BJ (cell line): ENCODE measurements around the gene LYST. TPM values are rescaled to one million over a fixed set of nuclear protein-coding genes. Genes with fewer than 3 reads are reported as not detected.
"Not testable (repeated sequence)": the region's sequence is repeated elsewhere in the genome, so short reads cannot be mapped to it uniquely, and the experiment has no call there.

ENCODE experiments used
- CTCF ChIA-PET: fragments of 350-600 bp; formaldehyde crosslinking; extraction: SDS; loops from one replicate; lab custom pipeline; 2021; ENCODE audit warnings: antibody characterized with exemption, inconsistent platforms; lab: Yijun Ruan, JAX
- POLR2A ChIA-PET: fragments of 300-600 bp; sonication (Branson Sonifier 250); formaldehyde crosslinking; extraction: SDS; loops from one replicate; lab custom pipeline; 2021; ENCODE audit warnings: antibody characterized with exemption; lab: Charles Lee
- DNase-seq: peaks from one replicate; pipeline ENCODE4 v3.0.0-alpha.2; 2011; ENCODE audit warnings: low read depth
- H3K27me3 ChIP-seq: 2 replicates; pipeline ENCODE4 v1.6.0; 2011; ENCODE audit warnings: low read length; ENCODE audit not compliant: control insufficient read depth, insufficient read depth
- H3K36me3 ChIP-seq: 2 replicates; pipeline ENCODE4 v1.5.1; 2011; ENCODE audit warnings: low read length; ENCODE audit not compliant: control insufficient read depth, insufficient read depth
- H3K4me3 ChIP-seq: 2 replicates; pipeline ENCODE4 v1.5.1; 2011; ENCODE audit warnings: low read depth, mild to moderate bottlenecking, control low read depth, low read length
- CTCF ChIP-seq: IDR thresholded peaks from 2 replicates; pipeline ENCODE4 v1.5.1; 2011; ENCODE audit warnings: low read depth, mild to moderate bottlenecking, control low read depth, inconsistent platforms, low read length, moderate library complexity; ENCODE audit not compliant: insufficient read depth
- polyA plus RNA-seq: library from polyadenylated mRNA; depleted of rRNA; stranded (reverse); fragments of >200 nt; gene quantifications from 2 replicates; pipeline ENCODE4 v1.2.3, GENCODE V29; 2011

LYST gene
- polyA plus RNA-seq, 1 experiment: 7.2 TPM

GRCh38 chr1:235854347-235854746, 12.4 kb downstream of the LYST start:
- Histone ChIP-seq H3K27me3 (no peaks in the 10 kb centered on the region), H3K4me3 (no peak overlapping the region), H3K36me3 (no peaks in the 10 kb centered on the region)
- DNase-seq: no peak
- TF ChIP-seq CTCF: no peak
- POLR2A ChIA-PET: no interaction called here
- CTCF ChIA-PET: interaction anchor here (2.7 kb wide), 1 partner anchor 12 kb away, joined by 9 read pairs; no protein-coding TSS in a partner anchor

- ChIA-PET POLR2A (no interaction called here), CTCF (interaction anchor here (1.3 to 2.7 kb wide), 2 partner anchors 11 to 118 kb away, joined by 4 to 9 read pairs; no protein-coding TSS in a partner anchor)
- no peak for DNase-seq
- Histone ChIP-seq H3K4me3 (no peak overlapping the region), H3K36me3 (no peaks in the 10 kb centered on the region), H3K27me3 (no peaks in the 10 kb centered on the region)
- no peak for TF ChIP-seq CTCF
These were observed 13.1 kb downstream of the LYST start for GRCh38 chr1:235853653-235854052.

GRCh38 chr1:235852887-235853286, 13.8 kb downstream of the LYST start:
- H3K27me3 ChIP-seq: no peaks in the 10 kb centered on the region
- CTCF ChIA-PET: interaction anchor here (1.3 to 2.7 kb wide), 2 partner anchors 10 to 119 kb away, joined by 4 to 9 read pairs; no protein-coding TSS in a partner anchor
- no peak for DNase-seq
- H3K36me3 ChIP-seq: no peaks in the 10 kb centered on the region
- TF ChIP-seq CTCF: no peak
- POLR2A ChIA-PET: interaction anchor here (0.5 kb wide), 1 partner anchor 10 kb away, joined by 5 read pairs; no protein-coding TSS in a partner anchor
- no peak overlapping the region for H3K4me3 ChIP-seq

- DNase-seq: no peak
- no peaks in the 10 kb centered on the region for H3K27me3 ChIP-seq
- H3K36me3 ChIP-seq: no peaks in the 10 kb centered on the region
- ChIA-PET POLR2A (no interaction called here), CTCF (interaction anchor here (2.7 kb wide), 1 partner anchor 9 kb away, joined by 9 read pairs; no protein-coding TSS in a partner anchor)
- no peak for TF ChIP-seq CTCF
- no peak overlapping the region for H3K4me3 ChIP-seq
These were observed 14.8 kb downstream of the LYST start for GRCh38 chr1:235851939-235852338.

GRCh38 chr1:235848251-235848650, 18.5 kb downstream of the LYST start:
- DNase-seq, H3K4me3 ChIP-seq, H3K36me3 ChIP-seq, H3K27me3 ChIP-seq, POLR2A ChIA-PET, CTCF ChIA-PET: not testable (repeated sequence)

- DNase-seq, POLR2A ChIA-PET, H3K27me3 ChIP-seq, H3K4me3 ChIP-seq, H3K36me3 ChIP-seq: not testable (repeated sequence)
- CTCF ChIA-PET: interaction anchor here (1.0 to 1.4 kb wide), 2 partner anchors 126 to 129 kb away, joined by 3 to 9 read pairs; no protein-coding TSS in a partner anchor
These were observed 21.0 kb downstream of the LYST start for GRCh38 chr1:235845656-235846107.
